ENCODE results near the gene PPP2R1B.

GRCh38 chr11:111807076-111807475 is 40.9 kb upstream of the PPP2R1B start:
- TF ChIP-seq CTCF (IDR thresholded peaks at IDR 0.05) (no peak), POLR2AphosphoS5 (IDR thresholded peaks at IDR 0.05) (no peak), POLR2A (IDR thresholded peaks at IDR 0.05) (no peak)

Measured in prostate gland (tissue), 2 donors.